Cortex of kidney (tissue), 1 donor: Measurements from ENCODE around the gene SPAG7.
A peak's percentile ranks its signal among the peaks of the same experiment; 100 is the strongest.

Experiments used
- DNase-seq: peaks from one replicate; lab custom pipeline; 2025; lab: John Stamatoyannopoulos, UW

The SPAG7 gene

GRCh38 chr17:4974115-4974670 is 6.6 kb upstream of the SPAG7 start:
- no peak for DNase-seq

GRCh38 chr17:4973256-4974114 is 5.9 kb upstream of the SPAG7 start:
- no peak for DNase-seq

GRCh38 chr17:4972752-4973151 is 5.1 kb upstream of the SPAG7 start:
- no peak for DNase-seq

GRCh38 chr17:4972322-4972721 is 4.7 kb upstream of the SPAG7 start:
- no peak for DNase-seq

- DNase-seq, result no peak
These were observed 4.2 kb upstream of the SPAG7 start for GRCh38 chr17:4971826-4972225.

- no peak for DNase-seq
These were observed 2.7 kb upstream of the SPAG7 start for GRCh38 chr17:4970273-4970672.

GRCh38 chr17:4969551-4970173 is 2.0 kb upstream of the SPAG7 start:
- DNase-seq, result no peak

- DNase-seq, result no peak
These were observed 1.5 kb upstream of the SPAG7 start for GRCh38 chr17:4969047-4969550.

GRCh38 chr17:4968486-4969046 is 949 bp upstream of the SPAG7 start:
- no peak for DNase-seq

- DNase-seq, result peak; percentile 55
These were observed 626 bp downstream of the SPAG7 start for GRCh38 chr17:4966844-4967538.

GRCh38 chr17:4965311-4965986 is 2.2 kb downstream of the SPAG7 start:
- no peak for DNase-seq

- DNase-seq, result no peak
These were observed 7.2 kb downstream of the SPAG7 start for GRCh38 chr17:4960279-4960922.

GRCh38 chr17:4959261-4959965 is 8.2 kb downstream of the SPAG7 start:
- DNase-seq, result no peak

- no peak for DNase-seq
These were observed 9.5 kb downstream of the SPAG7 start for GRCh38 chr17:4958102-4958501.

GRCh38 chr17:4956493-4957061 is 11.0 kb downstream of the SPAG7 start:
- no peak for DNase-seq

- DNase-seq, result no peak
These were observed 12.5 kb downstream of the SPAG7 start for GRCh38 chr17:4955091-4955490.

GRCh38 chr17:4953451-4953961 is 14.1 kb downstream of the SPAG7 start:
- no peak for DNase-seq

GRCh38 chr17:4951486-4951885 is 16.1 kb downstream of the SPAG7 start:
- DNase-seq, result no peak

GRCh38 chr17:4950746-4951204 is 16.8 kb downstream of the SPAG7 start, which contains the start of gene ENO3:
Gene ENO3, plus strand, starts transcription at chr17:4951119. Its CDS starts 711 bp downstream, at chr17:4951830.
- no peak for DNase-seq
